Measurements from ENCODE around the gene CTTN.

DNA sequence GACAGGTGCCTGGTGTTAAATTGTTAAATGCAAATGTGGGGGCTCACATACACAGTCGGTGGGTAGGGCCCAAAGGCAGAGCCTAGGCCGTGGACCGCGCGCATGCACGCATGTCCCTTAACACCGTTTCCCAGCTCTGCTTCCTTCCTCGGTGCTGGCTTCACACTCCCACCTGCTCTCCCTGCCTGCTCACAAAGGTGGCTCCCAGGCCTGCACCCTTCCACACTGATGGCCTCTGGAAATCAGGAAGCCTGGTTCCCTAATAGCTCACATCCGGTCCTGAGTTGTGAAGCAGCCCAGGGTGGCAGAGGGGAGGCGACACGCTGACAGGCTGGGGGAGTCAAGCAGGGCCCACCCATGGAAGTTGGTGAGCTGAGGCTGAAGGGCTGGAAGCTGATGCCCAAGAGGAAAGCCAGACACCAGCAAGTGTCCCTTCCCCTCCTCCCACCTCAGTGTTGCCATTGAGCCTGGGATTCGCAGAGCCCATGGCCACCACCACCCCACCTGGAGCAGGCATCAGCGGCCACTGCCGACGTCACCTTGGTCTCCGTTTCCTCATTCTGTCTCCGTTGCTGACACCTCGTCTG is 13.7 kb upstream of the CTTN start:
- TF ChIP-seq, protein P1, sequence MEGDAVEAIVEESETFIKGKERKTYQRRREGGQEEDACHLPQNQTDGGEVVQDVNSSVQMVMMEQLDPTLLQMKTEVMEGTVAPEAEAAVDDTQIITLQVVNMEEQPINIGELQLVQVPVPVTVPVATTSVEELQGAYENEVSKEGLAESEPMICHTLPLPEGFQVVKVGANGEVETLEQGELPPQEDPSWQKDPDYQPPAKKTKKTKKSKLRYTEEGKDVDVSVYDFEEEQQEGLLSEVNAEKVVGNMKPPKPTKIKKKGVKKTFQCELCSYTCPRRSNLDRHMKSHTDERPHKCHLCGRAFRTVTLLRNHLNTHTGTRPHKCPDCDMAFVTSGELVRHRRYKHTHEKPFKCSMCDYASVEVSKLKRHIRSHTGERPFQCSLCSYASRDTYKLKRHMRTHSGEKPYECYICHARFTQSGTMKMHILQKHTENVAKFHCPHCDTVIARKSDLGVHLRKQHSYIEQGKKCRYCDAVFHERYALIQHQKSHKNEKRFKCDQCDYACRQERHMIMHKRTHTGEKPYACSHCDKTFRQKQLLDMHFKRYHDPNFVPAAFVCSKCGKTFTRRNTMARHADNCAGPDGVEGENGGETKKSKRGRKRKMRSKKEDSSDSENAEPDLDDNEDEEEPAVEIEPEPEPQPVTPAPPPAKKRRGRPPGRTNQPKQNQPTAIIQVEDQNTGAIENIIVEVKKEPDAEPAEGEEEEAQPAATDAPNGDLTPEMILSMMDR (IDR thresholded peaks at IDR 0.05 in 4 of 5, conservative IDR thresholded peaks at IDR 0.05 in 1 of 5) = no peak
- TF ChIP-seq POLR2A (IDR thresholded peaks at IDR 0.05) = no peak
